Kidney epithelial cell (primary cell): ENCODE results near the gene CNTNAP2. TPM values are rescaled to one million over a fixed set of nuclear protein-coding genes. Genes with fewer than 3 reads are reported as not detected.

ENCODE experiments used
- DNase-seq: peaks from one replicate; pipeline ENCODE4 v3.0.0-alpha.2; 2010; ENCODE audit warnings: low read depth
- H3K27me3 ChIP-seq: 2 replicates; pipeline ENCODE4 v1.6.0; 2011; ENCODE audit warnings: low read length; ENCODE audit not compliant: control insufficient read depth, insufficient read depth
- H3K36me3 ChIP-seq: 2 replicates; pipeline ENCODE4 v1.5.1; 2011; ENCODE audit warnings: low read length; ENCODE audit not compliant: control insufficient read depth, insufficient read depth
- H3K4me3 ChIP-seq: 2 replicates; pipeline ENCODE4 v1.5.1; 2011; ENCODE audit warnings: low read depth, mild to moderate bottlenecking, control low read depth, low read length
- CTCF ChIP-seq: IDR thresholded peaks from 2 replicates; pipeline ENCODE4 v1.5.1; 2011; ENCODE audit warnings: mild to moderate bottlenecking, moderate library complexity, low read length, control low read depth, inconsistent platforms; ENCODE audit not compliant: insufficient read depth, poor library complexity, severe bottlenecking
- total RNA-seq: library from RNA; depleted of rRNA; stranded (reverse); fragments of >200 nt; gene quantifications from 2 replicates; pipeline ENCODE4 v1.2.3, GENCODE V29; 2015

Gene CNTNAP2
- total RNA-seq, 1 donor from 2014 or later: 14.0 TPM

GRCh38 chr7:146741911-146742310 is 625.3 kb downstream of the CNTNAP2 start:
- DNase-seq: no peak
- Histone ChIP-seq H3K36me3 (no peaks in the 10 kb centered on the region), H3K4me3 (no peak overlapping the region), H3K27me3 (no peaks in the 10 kb centered on the region)
- TF ChIP-seq CTCF: no peak

GRCh38 chr7:146754385-146754784 is 637.8 kb downstream of the CNTNAP2 start:
- H3K27me3 ChIP-seq: no peaks in the 10 kb centered on the region
- no peak for DNase-seq
- no peak overlapping the region for H3K4me3 ChIP-seq
- H3K36me3 ChIP-seq: no peaks in the 10 kb centered on the region
- no peak for TF ChIP-seq CTCF

- no peaks in the 10 kb centered on the region for H3K27me3 ChIP-seq
- no peaks in the 10 kb centered on the region for H3K36me3 ChIP-seq
- no peak overlapping the region for H3K4me3 ChIP-seq
- no peak for TF ChIP-seq CTCF
- no peak for DNase-seq
Measured at GRCh38 chr7:146755585-146755984, 639.0 kb downstream of the CNTNAP2 start.

- H3K4me3 ChIP-seq: no peak overlapping the region
- no peaks in the 10 kb centered on the region for H3K27me3 ChIP-seq
- DNase-seq: no peak
- no peak for TF ChIP-seq CTCF
- no peaks in the 10 kb centered on the region for H3K36me3 ChIP-seq
Measured at GRCh38 chr7:146764458-146764857, 647.9 kb downstream of the CNTNAP2 start.

GRCh38 chr7:146768957-146769356 is 652.4 kb downstream of the CNTNAP2 start:
- no peaks in the 10 kb centered on the region for H3K36me3 ChIP-seq
- TF ChIP-seq CTCF: no peak
- DNase-seq: no peak
- H3K4me3 ChIP-seq: no peak overlapping the region
- H3K27me3 ChIP-seq: no peaks in the 10 kb centered on the region

GRCh38 chr7:146772601-146773000 is 656.0 kb downstream of the CNTNAP2 start:
- no peak for DNase-seq
- Histone ChIP-seq H3K36me3 (no peaks in the 10 kb centered on the region), H3K4me3 (no peak overlapping the region), H3K27me3 (no peaks in the 10 kb centered on the region)
- TF ChIP-seq CTCF: no peak
